HepG2 (cell line): ENCODE measurements around the gene NTM.

ENCODE experiments used
- BRCA1 ChIP-seq: sonication (generic); formaldehyde crosslinking; IDR thresholded peaks from 2 replicates; pipeline ENCODE4 v1.4.0; 2020; ENCODE audit warnings: missing genetic modification reagents
- NFIC ChIP-seq: IDR thresholded peaks from 2 replicates; pipeline ENCODE4 v1.6.1; 2012; ENCODE audit warnings: mild to moderate bottlenecking, low read length, inconsistent platforms
- PRDM10 ChIP-seq: sonication (generic); formaldehyde crosslinking; IDR thresholded peaks from 2 replicates; pipeline ENCODE4 v1.4.0; 2020; ENCODE audit warnings: low read depth, missing genetic modification reagents
- SIN3A ChIP-seq: IDR thresholded peaks from 2 replicates; pipeline ENCODE4 v1.6.1; 2011; ENCODE audit warnings: low read depth, mild to moderate bottlenecking, control low read depth, low read length, borderline replicate concordance
- SMAD3 ChIP-seq: sonication (generic); formaldehyde crosslinking; IDR thresholded peaks from 2 replicates; pipeline ENCODE4 v1.4.0; 2020; ENCODE audit warnings: missing genetic modification reagents
- ZNF710 ChIP-seq: sonication (generic); formaldehyde crosslinking; IDR thresholded peaks from 2 replicates; pipeline ENCODE4 v1.5.0; 2020; ENCODE audit warnings: mild to moderate bottlenecking, missing genetic modification reagents, borderline replicate concordance
- ZZZ3 ChIP-seq: sonication (generic); formaldehyde crosslinking; IDR thresholded peaks from 2 replicates; pipeline ENCODE4 v1.4.0; 2020; ENCODE audit warnings: missing genetic modification reagents, mild to moderate bottlenecking, borderline replicate concordance

DNA sequence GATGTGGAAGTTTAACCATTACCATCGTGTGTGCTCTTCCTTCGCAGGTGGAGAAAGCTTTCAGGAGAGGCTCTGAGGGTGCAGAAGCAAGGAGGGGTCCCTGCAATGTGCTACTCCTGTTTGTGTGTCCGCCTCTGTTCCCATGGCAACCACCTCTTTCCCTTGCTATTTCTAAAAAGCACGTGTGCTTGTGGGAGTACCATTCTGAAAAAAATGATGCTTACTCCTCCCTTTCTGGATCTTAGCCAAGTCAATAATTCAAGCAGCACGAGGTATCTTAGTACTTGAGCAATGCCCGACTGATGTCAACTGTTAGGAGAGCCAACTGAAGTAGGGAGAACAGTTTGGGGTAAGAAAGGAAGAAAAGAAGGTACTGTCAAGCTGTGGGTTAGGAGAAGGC lies 628.7 kb downstream of the NTM start:
- TF ChIP-seq ZZZ3 (CRISPR knock-in tag) = no peak
- no peak for TF ChIP-seq NFIC
- no peak for TF ChIP-seq SMAD3 (CRISPR knock-in tag)
- TF ChIP-seq ZNF710 = no peak
- TF ChIP-seq BRCA1 (CRISPR knock-in tag) = no peak
- TF ChIP-seq SIN3A = no peak
- no peak for TF ChIP-seq PRDM10 (CRISPR knock-in tag)
